ENCODE measurements around the gene SYAP1.

SYAP1 gene

GRCh38 chrX:16797358-16797757 lies 77.9 kb downstream of the SYAP1 start:
- Histone ChIP-seq H3K4me3 (ENCODE audit: insufficient read depth, low read length, poor library complexity, severe bottlenecking) (no peak overlapping the region), H3K4me2 (ENCODE audit: low read depth, low read length, poor library complexity, severe bottlenecking) (no peak overlapping the region), H3K9me2 (replicated peaks; ENCODE audit: insufficient read depth, low read length) (no peaks in the 10 kb centered on the region), H2AFZ (ENCODE audit: low read depth, low read length, severe bottlenecking) (no peak overlapping the region), H3K9ac (ENCODE audit: low read length) (no peak overlapping the region), H4K20me1 (ENCODE audit: low read depth, low read length) (no peaks in the 10 kb centered on the region), H3K27me3 (ENCODE audit: low read length) (no peaks in the 10 kb centered on the region), H3K9me3 (ENCODE audit: insufficient read depth, low read length) (no peaks in the 10 kb centered on the region), H3F3A (ENCODE audit: insufficient read depth) (no peaks in the 10 kb centered on the region), H3K27ac (ENCODE audit: low read depth, low read length) (no peak overlapping the region), H3K79me2 (ENCODE audit: insufficient read depth, low read length) (peaks cover 49% of the 10 kb centered on the region), H3K36me3 (ENCODE audit: low read length) (0 out of 2 replicates have a peak, but pooled peaks cover 8% of the 10 kb centered on the region)
- TF ChIP-seq CTCF (IDR thresholded peaks at IDR 0.05; ENCODE audit: insufficient read depth, low read length, poor library complexity, severe bottlenecking) (no peak), EZH2phosphoT487 (conservative IDR thresholded peaks at IDR 0.05; ENCODE audit: low read length) (no peak)

GRCh38 chrX:16797841-16798240 lies 78.4 kb downstream of the SYAP1 start:
- 0 out of 2 replicates have a peak, but pooled peaks cover 8% of the 10 kb centered on the region for H3K36me3 ChIP-seq (ENCODE audit: low read length)
- no peaks in the 10 kb centered on the region for H3K9me3 ChIP-seq (ENCODE audit: insufficient read depth, low read length)
- no peak overlapping the region for H3K9ac ChIP-seq (ENCODE audit: low read length)
- H4K20me1 ChIP-seq (ENCODE audit: low read depth, low read length) = no peaks in the 10 kb centered on the region
- H2AFZ ChIP-seq (ENCODE audit: low read depth, low read length, severe bottlenecking) = no peak overlapping the region
- TF ChIP-seq CTCF (IDR thresholded peaks at IDR 0.05; ENCODE audit: insufficient read depth, low read length, poor library complexity, severe bottlenecking) (no peak), EZH2phosphoT487 (conservative IDR thresholded peaks at IDR 0.05; ENCODE audit: low read length) (no peak)
- no peaks in the 10 kb centered on the region for H3F3A ChIP-seq (ENCODE audit: insufficient read depth)
- no peaks in the 10 kb centered on the region for H3K27me3 ChIP-seq (ENCODE audit: low read length)
- no peak overlapping the region for H3K4me2 ChIP-seq (ENCODE audit: low read depth, low read length, poor library complexity, severe bottlenecking)
- H3K9me2 ChIP-seq (replicated peaks; ENCODE audit: insufficient read depth, low read length) = no peaks in the 10 kb centered on the region
- no peak overlapping the region for H3K27ac ChIP-seq (ENCODE audit: low read depth, low read length)
- peaks cover 52% of the 10 kb centered on the region for H3K79me2 ChIP-seq (ENCODE audit: insufficient read depth, low read length)
- no peak overlapping the region for H3K4me3 ChIP-seq (ENCODE audit: insufficient read depth, low read length, poor library complexity, severe bottlenecking)

GRCh38 chrX:16804923-16805464 lies 85.6 kb downstream of the SYAP1 start:
- H3K4me2 ChIP-seq (ENCODE audit: low read depth, low read length, poor library complexity, severe bottlenecking) = peak overlapping the region; percentile 55
- H3K27ac ChIP-seq (ENCODE audit: low read depth, low read length) = peak overlapping the region; percentile 76
- H3K4me3 ChIP-seq (ENCODE audit: insufficient read depth, low read length, poor library complexity, severe bottlenecking) = no peak overlapping the region
- peaks cover 7% of the 10 kb centered on the region; the same call in 1 of the 2 replicates for H3F3A ChIP-seq (ENCODE audit: insufficient read depth)
- no peaks in the 10 kb centered on the region for H3K9me3 ChIP-seq (ENCODE audit: insufficient read depth, low read length)
- no peaks in the 10 kb centered on the region for H3K36me3 ChIP-seq (ENCODE audit: low read length)
- no peak overlapping the region for H3K9ac ChIP-seq (ENCODE audit: low read length)
- H2AFZ ChIP-seq (ENCODE audit: low read depth, low read length, severe bottlenecking) = no peak overlapping the region
- no peaks in the 10 kb centered on the region for H3K27me3 ChIP-seq (ENCODE audit: low read length)
- no peaks in the 10 kb centered on the region for H4K20me1 ChIP-seq (ENCODE audit: low read depth, low read length)
- TF ChIP-seq CTCF (IDR thresholded peaks at IDR 0.05; ENCODE audit: insufficient read depth, low read length, poor library complexity, severe bottlenecking) (no peak), EZH2phosphoT487 (conservative IDR thresholded peaks at IDR 0.05; ENCODE audit: low read length) (no peak)
- H3K79me2 ChIP-seq (ENCODE audit: insufficient read depth, low read length) = peaks cover 73% of the 10 kb centered on the region
- H3K9me2 ChIP-seq (replicated peaks; ENCODE audit: insufficient read depth, low read length) = no peaks in the 10 kb centered on the region

Data from SU-DHL-6 (cell line).